Ramos (cell line): Measurements from ENCODE around the gene CPNE4.
"Not testable (repeated sequence)": the region's sequence is repeated elsewhere in the genome, so short reads cannot be mapped to it uniquely, and the experiment has no call there.

Experiments used
- in situ Hi-C: fragments of 300-500 bp; cut with MboI; formaldehyde crosslinking; loops from one replicate; pipeline ENCODE4 v1.14.3; 2022; ENCODE audit warnings: low sequenced_read_pairs; ENCODE audit not compliant: unreplicated experiment

The CPNE4 gene

GRCh38 chr3:131895766-131896165 lies 139.0 kb downstream of the CPNE4 start:
- in situ Hi-C loops: no loop called here

- in situ Hi-C loops: no loop called here
Measured at GRCh38 chr3:131892331-131892730, 142.5 kb downstream of the CPNE4 start.

- in situ Hi-C loops: not testable (repeated sequence)
Measured at GRCh38 chr3:131885871-131886270, 148.9 kb downstream of the CPNE4 start.

- in situ Hi-C loops: no loop called here
Measured at GRCh38 chr3:131883711-131884407, 151.0 kb downstream of the CPNE4 start.

GRCh38 chr3:131883086-131883485 lies 151.7 kb downstream of the CPNE4 start:
- in situ Hi-C loops: no loop called here

- in situ Hi-C loops: no loop called here
Measured at GRCh38 chr3:131881777-131882176, 153.0 kb downstream of the CPNE4 start.

- in situ Hi-C loops: no loop called here
Measured at GRCh38 chr3:131880948-131881347, 153.9 kb downstream of the CPNE4 start.

- in situ Hi-C loops: no loop called here
Measured at GRCh38 chr3:131868203-131868602, 166.6 kb downstream of the CPNE4 start.

GRCh38 chr3:131856171-131856570 lies 178.6 kb downstream of the CPNE4 start:
- in situ Hi-C loops: no loop called here

- in situ Hi-C loops: no loop called here
Measured at GRCh38 chr3:131850223-131850622, 184.6 kb downstream of the CPNE4 start.

GRCh38 chr3:131849616-131850015 lies 185.2 kb downstream of the CPNE4 start:
- in situ Hi-C loops: no loop called here

- in situ Hi-C loops: no loop called here
Measured at GRCh38 chr3:131847966-131848510, 186.8 kb downstream of the CPNE4 start.

- in situ Hi-C loops: no loop called here
Measured at GRCh38 chr3:131846296-131846924, 188.4 kb downstream of the CPNE4 start.

GRCh38 chr3:131843174-131843573 lies 191.6 kb downstream of the CPNE4 start:
- in situ Hi-C loops: no loop called here

GRCh38 chr3:131840156-131840797 lies 194.5 kb downstream of the CPNE4 start:
- in situ Hi-C loops: no loop called here

- in situ Hi-C loops: no loop called here
Measured at GRCh38 chr3:131835906-131836305, 198.9 kb downstream of the CPNE4 start.

- in situ Hi-C loops: no loop called here
Measured at GRCh38 chr3:131831608-131832007, 203.2 kb downstream of the CPNE4 start.

- in situ Hi-C loops: no loop called here
Measured at GRCh38 chr3:131821191-131821762, 213.5 kb downstream of the CPNE4 start.

- in situ Hi-C loops: no loop called here
Measured at GRCh38 chr3:131819381-131820055, 215.3 kb downstream of the CPNE4 start.

GRCh38 chr3:131812433-131812832 lies 222.4 kb downstream of the CPNE4 start:
- in situ Hi-C loops: no loop called here
